ENCODE results near the gene ASB3. TPM values are rescaled to one million over a fixed set of nuclear protein-coding genes. Genes with fewer than 3 reads are reported as not detected.

ASB3 gene
- 10.6 to 16.2 TPM (median 14.1 TPM) in 5 replicates for total RNA-seq (2022; extraction: Qiagen RNA extraction; ENCODE audit: low read depth)

DNA sequence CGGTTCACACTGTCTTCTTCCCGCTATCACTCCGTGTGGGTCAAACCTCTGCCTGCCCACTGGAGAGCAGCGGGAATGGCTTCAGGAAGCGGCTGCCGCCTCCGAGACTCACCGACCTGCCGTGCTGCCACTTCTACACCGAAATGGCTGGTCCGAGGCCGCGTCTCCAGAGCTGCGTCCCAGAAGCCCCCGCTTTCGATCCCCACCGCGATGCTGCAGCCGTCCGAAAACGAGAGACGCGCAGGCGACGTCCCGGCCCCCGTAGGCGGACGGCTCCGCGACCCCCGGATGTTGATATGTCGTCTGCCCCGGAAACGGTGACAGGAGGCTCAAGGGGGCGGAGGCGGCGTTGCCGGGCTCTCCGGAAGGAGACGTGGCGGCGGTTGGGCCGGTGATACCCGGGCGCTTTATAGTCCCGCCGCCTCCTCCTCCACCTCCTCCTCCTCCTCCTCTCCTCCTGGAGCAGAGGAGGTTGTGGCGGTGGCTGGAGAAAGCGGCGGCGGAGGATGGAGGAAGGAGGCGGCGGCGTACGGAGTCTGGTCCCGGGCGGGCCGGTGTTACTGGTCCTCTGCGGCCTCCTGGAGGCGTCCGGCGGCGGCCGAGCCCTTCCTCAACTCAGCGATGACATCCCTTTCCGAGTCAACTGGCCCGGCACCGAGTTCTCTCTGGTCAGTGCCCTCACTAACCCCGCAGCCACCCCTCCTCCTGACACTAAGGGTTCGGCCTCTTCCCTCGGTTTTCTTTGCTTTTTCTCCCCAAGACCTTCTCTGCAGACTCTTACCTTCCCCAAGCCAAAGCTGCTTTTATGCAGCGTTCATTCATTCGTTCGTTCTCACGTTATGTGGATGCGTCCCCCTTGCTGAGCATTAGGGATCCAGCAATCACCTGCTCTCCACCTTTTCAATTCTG lies at the start of gene ASB3, which contains the start of gene ERLEC1:
Gene ASB3 (minus strand): TSS at position 249 of the 909 bp plus-strand sequence. CDS start 21,381 bp downstream, outside the sequence.
Gene ERLEC1 (plus strand): TSS at position 340 of the 909 bp plus-strand sequence. CDS start 167 bp downstream, at position 507.

DNA sequence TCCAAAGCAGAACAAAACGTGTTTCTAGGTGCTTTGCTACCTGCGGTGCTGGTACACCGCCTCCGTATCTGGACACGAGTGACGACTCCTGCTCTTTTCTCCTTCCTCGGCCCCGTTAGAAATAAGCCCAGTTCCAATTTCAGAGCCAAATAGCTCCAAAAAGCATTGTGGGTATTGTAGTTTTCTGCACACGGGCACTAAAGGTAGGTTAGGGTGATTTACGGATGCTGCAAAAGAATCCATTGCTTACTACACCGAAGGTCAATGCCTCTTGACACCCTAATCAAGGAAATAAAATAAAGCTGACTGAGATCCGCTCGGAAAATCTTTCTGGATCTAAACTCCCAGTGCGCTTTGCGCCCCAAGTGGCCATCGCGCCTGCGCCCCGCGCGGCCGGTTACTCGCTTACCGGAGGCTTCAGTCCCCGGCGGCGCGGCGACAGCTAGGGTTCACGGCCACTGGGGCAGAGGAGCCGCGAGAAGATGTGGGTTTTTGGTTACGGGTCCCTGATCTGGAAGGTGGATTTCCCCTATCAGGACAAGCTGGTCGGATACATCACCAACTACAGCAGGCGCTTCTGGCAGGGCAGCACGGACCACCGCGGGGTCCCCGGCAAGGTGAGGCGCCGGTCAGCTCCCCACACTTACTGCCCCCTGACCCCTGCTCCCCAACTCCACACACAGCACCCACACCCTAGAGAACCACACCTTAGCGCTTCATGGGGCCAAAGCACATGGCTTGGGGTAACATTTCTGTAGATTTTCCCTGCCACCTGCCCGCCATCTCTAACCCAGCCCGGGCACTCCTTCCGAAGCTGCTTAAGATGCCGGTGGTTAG lies 19.1 kb downstream of the ASB3 start, which contains the start of gene CHAC2:
Gene CHAC2 (plus strand): TSS at position 400 of the 837 bp plus-strand sequence. CDS start 83 bp downstream, at position 483.

Other genes starting within 250 kb of the ASB3 start
- gene CHAC2, start 19.1 kb downstream of the ASB3 start, total RNA-seq (2022; extraction: Qiagen RNA extraction; ENCODE audit: low read depth), result 12.3 to 17.0 TPM (median 15.5 TPM) in 5 replicates
- gene ERLEC1, start 91 bp upstream of the ASB3 start, total RNA-seq (2022; extraction: Qiagen RNA extraction; ENCODE audit: low read depth), result 53.1 to 68.1 TPM (median 60.2 TPM) in 5 replicates
- gene GPR75, start 73.0 kb upstream of the ASB3 start, total RNA-seq (2022; extraction: Qiagen RNA extraction; ENCODE audit: low read depth), result 1.5 to 2.6 TPM (median 2.2 TPM) in 5 replicates
- 41.5 to 45.4 TPM (median 44.4 TPM) in 5 replicates for gene PSME4, start 184.0 kb upstream of the ASB3 start, total RNA-seq (2022; extraction: Qiagen RNA extraction; ENCODE audit: low read depth)